WTC11 (cell line): Measurements from ENCODE around the gene MEFV. TPM values are rescaled to one million over a fixed set of nuclear protein-coding genes. Genes with fewer than 3 reads are reported as not detected.

Source experiments
- ATF1 ChIP-seq: sonication (generic); formaldehyde crosslinking; IDR thresholded peaks from 2 replicates; pipeline ENCODE4 v1.8.1; 2023; ENCODE audit warnings: mild to moderate bottlenecking, moderate library complexity, missing genetic modification reagents
- CREM ChIP-seq: sonication (generic); formaldehyde crosslinking; IDR thresholded peaks from 2 replicates; pipeline ENCODE4 v1.8.1; 2022; ENCODE audit warnings: mild to moderate bottlenecking, missing genetic modification reagents, moderate library complexity
- GABPB1 ChIP-seq: sonication (generic); formaldehyde crosslinking; IDR thresholded peaks from 2 replicates; pipeline ENCODE4 v1.8.1; 2023; ENCODE audit warnings: mild to moderate bottlenecking, missing genetic modification reagents
- GRHL2 ChIP-seq: fragments of 250-450 bp; sonication (Bioruptor Pico); IDR thresholded peaks from 2 replicates; pipeline ENCODE4 v1.8.0; 2022; ENCODE audit warnings: mild to moderate bottlenecking, moderate library complexity; ENCODE audit not compliant: insufficient replicate concordance, severe bottlenecking
- GTF2I ChIP-seq: fragments of 250-450 bp; sonication (Bioruptor Pico); conservative IDR thresholded peaks from 2 replicates; pipeline ENCODE4 v1.4.0; 2021; ENCODE audit warnings: mild to moderate bottlenecking
- IRF2 ChIP-seq: sonication (generic); formaldehyde crosslinking; IDR thresholded peaks from 2 replicates; pipeline ENCODE4 v1.8.0; 2022; ENCODE audit warnings: low read depth, missing genetic modification reagents, borderline replicate concordance
- JUN ChIP-seq: sonication (generic); formaldehyde crosslinking; IDR thresholded peaks from 2 replicates; pipeline ENCODE4 v1.8.0; 2023; ENCODE audit warnings: mild to moderate bottlenecking, missing genetic modification reagents
- NFATC4 ChIP-seq: fragments of 250-450 bp; sonication (Bioruptor Pico); IDR thresholded peaks from 2 replicates; pipeline ENCODE4 v1.9.0; 2021; ENCODE audit warnings: mild to moderate bottlenecking
- NFE2L1 ChIP-seq: sonication (generic); formaldehyde crosslinking; IDR thresholded peaks from 2 replicates; pipeline ENCODE4 v1.8.1; 2023; ENCODE audit warnings: missing genetic modification reagents
- NR3C1 ChIP-seq: sonication (generic); formaldehyde crosslinking; conservative IDR thresholded peaks from 2 replicates; pipeline ENCODE4 v1.8.1; 2023; ENCODE audit warnings: low read depth, mild to moderate bottlenecking, missing genetic modification reagents
- RORB ChIP-seq: fragments of 250-450 bp; sonication (Bioruptor Pico); IDR thresholded peaks from 2 replicates; pipeline ENCODE4 v1.9.0; 2021; ENCODE audit warnings: mild to moderate bottlenecking
- ZNF232 ChIP-seq: sonication (generic); formaldehyde crosslinking; IDR thresholded peaks from 2 replicates; pipeline ENCODE4 v1.8.0; 2022; ENCODE audit warnings: mild to moderate bottlenecking, missing genetic modification reagents
- ZNF423 ChIP-seq: fragments of 250-450 bp; sonication (Bioruptor Pico); IDR thresholded peaks from 2 replicates; pipeline ENCODE4 v2.1.2; 2022; ENCODE audit warnings: mild to moderate bottlenecking, moderate library complexity
- total RNA-seq: library from RNA; stranded (reverse); gene quantifications from 3 replicates; pipeline ENCODE4 v1.2.3, GENCODE V29; 2021
- TF ChIP-seq, protein P1 (sequence below): sonication (generic); formaldehyde crosslinking; IDR thresholded peaks from 2 replicates; pipeline ENCODE4 v1.8.1; 2023; ENCODE audit warnings: mild to moderate bottlenecking, moderate library complexity, missing genetic modification reagents
- TF ChIP-seq, protein P2 (sequence below): sonication (generic); formaldehyde crosslinking; IDR thresholded peaks from 2 replicates; pipeline ENCODE4 v1.8.1; 2023; ENCODE audit warnings: mild to moderate bottlenecking, missing genetic modification reagents
- TF ChIP-seq, protein P3 (sequence below): sonication (generic); formaldehyde crosslinking; conservative IDR thresholded peaks from 2 replicates; pipeline ENCODE4 v1.8.1; 2022; ENCODE audit warnings: mild to moderate bottlenecking, missing genetic modification reagents
- TF ChIP-seq, protein P4 (sequence below): sonication (generic); formaldehyde crosslinking; IDR thresholded peaks from 2 replicates; pipeline ENCODE4 v1.8.1; 2022; ENCODE audit warnings: mild to moderate bottlenecking, moderate library complexity, missing genetic modification reagents
- TF ChIP-seq, protein P5 (sequence below): fragments of 250-450 bp; sonication (Bioruptor Pico); IDR thresholded peaks from 2 replicates; pipeline ENCODE4 v2.1.2; 2022; ENCODE audit warnings: mild to moderate bottlenecking, moderate library complexity
- TF ChIP-seq, protein P6 (sequence below): fragments of 250-450 bp; sonication (Bioruptor Pico); conservative IDR thresholded peaks from 2 replicates; pipeline ENCODE4 v1.9.0; 2021; ENCODE audit warnings: mild to moderate bottlenecking
- TF ChIP-seq, protein P7 (sequence below): sonication (generic); formaldehyde crosslinking; IDR thresholded peaks from 2 replicates; pipeline ENCODE4 v1.8.1; 2022; ENCODE audit warnings: mild to moderate bottlenecking, missing genetic modification reagents, moderate library complexity, borderline replicate concordance
- TF ChIP-seq, protein P8 (sequence below): fragments of 250-450 bp; sonication (Bioruptor Pico); IDR thresholded peaks from 2 replicates; pipeline ENCODE4 v1.9.0; 2021; ENCODE audit warnings: moderate library complexity, mild to moderate bottlenecking, inconsistent platforms, borderline replicate concordance
- TF ChIP-seq, protein P9 (sequence below): fragments of 250-450 bp; sonication (Bioruptor Pico); IDR thresholded peaks from 2 replicates; pipeline ENCODE4 v1.9.0; 2021; ENCODE audit warnings: mild to moderate bottlenecking, borderline replicate concordance

The MEFV gene
- total RNA-seq, 1 experiment from 2014 or later, result 0.09 TPM

DNA sequence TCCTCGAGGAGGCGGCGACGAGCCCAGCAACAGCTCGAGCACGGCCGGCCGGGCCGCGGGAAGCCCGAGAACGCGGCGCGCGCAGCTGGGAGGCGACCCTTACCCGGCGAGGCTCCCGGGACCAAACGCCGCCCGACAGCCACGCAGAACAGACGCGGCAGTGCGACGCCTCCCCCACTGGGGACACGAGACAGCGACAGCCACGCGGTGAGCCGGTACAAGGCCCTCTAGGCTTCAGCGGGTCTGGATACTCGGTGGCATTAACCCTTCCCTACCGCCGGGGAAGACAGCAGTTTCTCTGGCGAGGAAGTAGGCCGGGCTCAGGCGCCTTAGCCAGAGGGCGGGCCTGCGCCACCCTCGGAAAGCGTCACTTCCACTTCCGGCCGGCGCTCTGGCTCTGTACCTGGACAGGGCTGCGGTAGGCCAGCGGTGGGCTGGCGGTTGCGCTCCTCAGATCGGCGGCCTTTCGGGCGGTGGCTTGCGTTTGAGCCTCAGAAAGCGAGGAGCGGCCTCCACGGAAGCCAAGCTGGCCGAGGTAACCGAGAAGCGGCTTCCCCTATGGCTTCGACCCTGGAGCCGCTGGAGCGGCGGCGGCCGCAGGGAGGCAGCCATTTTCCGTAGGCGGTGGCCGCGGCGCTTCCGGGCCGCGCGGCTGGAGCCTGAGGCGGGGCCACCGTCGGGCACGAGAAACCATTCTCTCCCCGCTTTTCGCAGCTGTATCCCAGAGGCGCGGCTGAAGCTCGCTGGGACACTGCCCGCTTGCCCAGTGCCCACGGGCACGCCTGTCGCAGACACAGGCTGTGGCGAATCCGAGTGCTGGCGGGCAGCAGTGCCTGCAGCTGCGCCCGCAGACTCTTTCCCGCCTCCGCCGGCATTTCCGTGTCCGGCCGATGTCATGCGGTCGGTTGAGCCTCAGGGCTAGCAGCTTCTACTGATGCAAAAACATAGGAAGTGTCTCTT is 49.0 kb upstream of the MEFV start, which contains the start of the genes TIGD7 and ZNF75A (continued):
- TF ChIP-seq, protein P1, sequence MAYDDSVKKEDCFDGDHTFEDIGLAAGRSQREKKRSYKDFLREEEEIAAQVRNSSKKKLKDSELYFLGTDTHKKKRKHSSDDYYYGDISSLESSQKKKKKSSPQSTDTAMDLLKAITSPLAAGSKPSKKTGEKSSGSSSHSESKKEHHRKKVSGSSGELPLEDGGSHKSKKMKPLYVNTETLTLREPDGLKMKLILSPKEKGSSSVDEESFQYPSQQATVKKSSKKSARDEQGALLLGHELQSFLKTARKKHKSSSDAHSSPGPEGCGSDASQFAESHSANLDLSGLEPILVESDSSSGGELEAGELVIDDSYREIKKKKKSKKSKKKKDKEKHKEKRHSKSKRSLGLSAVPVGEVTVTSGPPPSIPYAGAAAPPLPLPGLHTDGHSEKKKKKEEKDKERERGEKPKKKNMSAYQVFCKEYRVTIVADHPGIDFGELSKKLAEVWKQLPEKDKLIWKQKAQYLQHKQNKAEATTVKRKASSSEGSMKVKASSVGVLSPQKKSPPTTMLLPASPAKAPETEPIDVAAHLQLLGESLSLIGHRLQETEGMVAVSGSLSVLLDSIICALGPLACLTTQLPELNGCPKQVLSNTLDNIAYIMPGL (CRISPR knock-in tag), result peak; percentile 68
- TF ChIP-seq, protein P2, sequence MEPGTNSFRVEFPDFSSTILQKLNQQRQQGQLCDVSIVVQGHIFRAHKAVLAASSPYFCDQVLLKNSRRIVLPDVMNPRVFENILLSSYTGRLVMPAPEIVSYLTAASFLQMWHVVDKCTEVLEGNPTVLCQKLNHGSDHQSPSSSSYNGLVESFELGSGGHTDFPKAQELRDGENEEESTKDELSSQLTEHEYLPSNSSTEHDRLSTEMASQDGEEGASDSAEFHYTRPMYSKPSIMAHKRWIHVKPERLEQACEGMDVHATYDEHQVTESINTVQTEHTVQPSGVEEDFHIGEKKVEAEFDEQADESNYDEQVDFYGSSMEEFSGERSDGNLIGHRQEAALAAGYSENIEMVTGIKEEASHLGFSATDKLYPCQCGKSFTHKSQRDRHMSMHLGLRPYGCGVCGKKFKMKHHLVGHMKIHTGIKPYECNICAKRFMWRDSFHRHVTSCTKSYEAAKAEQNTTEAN, result peak; percentile 94
- TF ChIP-seq ZNF232 (CRISPR knock-in tag) (peak; percentile 81), GRHL2 (CRISPR knock-in tag) (no peak), IRF2 (CRISPR knock-in tag) (peak; percentile 90; the same call in 1 of the 2 replicates), ZNF423 (CRISPR knock-in tag) (no peak), NR3C1 (CRISPR knock-in tag) (no peak), NFE2L1 (CRISPR knock-in tag) (peak; percentile 75; the same call in 1 of the 2 replicates), ATF1 (CRISPR knock-in tag) (peak; percentile 75; the same call in 1 of the 2 replicates), GTF2I (CRISPR knock-in tag) (no peak), CREM (peak; percentile 83), RORB (CRISPR knock-in tag) (no peak), JUN (CRISPR knock-in tag) (peak; percentile 98), NFATC4 (CRISPR knock-in tag) (no peak), GABPB1 (peak; percentile 52)
- TF ChIP-seq, protein P3, sequence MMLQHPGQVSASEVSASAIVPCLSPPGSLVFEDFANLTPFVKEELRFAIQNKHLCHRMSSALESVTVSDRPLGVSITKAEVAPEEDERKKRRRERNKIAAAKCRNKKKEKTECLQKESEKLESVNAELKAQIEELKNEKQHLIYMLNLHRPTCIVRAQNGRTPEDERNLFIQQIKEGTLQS (CRISPR knock-in tag), result peak; percentile 49
- TF ChIP-seq, protein P4, sequence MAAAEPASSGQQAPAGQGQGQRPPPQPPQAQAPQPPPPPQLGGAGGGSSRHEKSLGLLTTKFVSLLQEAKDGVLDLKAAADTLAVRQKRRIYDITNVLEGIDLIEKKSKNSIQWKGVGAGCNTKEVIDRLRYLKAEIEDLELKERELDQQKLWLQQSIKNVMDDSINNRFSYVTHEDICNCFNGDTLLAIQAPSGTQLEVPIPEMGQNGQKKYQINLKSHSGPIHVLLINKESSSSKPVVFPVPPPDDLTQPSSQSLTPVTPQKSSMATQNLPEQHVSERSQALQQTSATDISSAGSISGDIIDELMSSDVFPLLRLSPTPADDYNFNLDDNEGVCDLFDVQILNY (CRISPR knock-in tag), result peak; percentile 65
- TF ChIP-seq, protein P5, sequence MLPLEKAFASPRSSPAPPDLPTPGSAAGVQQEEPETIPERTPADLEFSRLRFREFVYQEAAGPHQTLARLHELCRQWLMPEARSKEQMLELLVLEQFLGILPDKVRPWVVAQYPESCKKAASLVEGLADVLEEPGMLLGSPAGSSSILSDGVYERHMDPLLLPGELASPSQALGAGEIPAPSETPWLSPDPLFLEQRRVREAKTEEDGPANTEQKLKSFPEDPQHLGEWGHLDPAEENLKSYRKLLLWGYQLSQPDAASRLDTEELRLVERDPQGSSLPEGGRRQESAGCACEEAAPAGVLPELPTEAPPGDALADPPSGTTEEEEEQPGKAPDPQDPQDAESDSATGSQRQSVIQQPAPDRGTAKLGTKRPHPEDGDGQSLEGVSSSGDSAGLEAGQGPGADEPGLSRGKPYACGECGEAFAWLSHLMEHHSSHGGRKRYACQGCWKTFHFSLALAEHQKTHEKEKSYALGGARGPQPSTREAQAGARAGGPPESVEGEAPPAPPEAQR, result no peak
- TF ChIP-seq, protein P6, sequence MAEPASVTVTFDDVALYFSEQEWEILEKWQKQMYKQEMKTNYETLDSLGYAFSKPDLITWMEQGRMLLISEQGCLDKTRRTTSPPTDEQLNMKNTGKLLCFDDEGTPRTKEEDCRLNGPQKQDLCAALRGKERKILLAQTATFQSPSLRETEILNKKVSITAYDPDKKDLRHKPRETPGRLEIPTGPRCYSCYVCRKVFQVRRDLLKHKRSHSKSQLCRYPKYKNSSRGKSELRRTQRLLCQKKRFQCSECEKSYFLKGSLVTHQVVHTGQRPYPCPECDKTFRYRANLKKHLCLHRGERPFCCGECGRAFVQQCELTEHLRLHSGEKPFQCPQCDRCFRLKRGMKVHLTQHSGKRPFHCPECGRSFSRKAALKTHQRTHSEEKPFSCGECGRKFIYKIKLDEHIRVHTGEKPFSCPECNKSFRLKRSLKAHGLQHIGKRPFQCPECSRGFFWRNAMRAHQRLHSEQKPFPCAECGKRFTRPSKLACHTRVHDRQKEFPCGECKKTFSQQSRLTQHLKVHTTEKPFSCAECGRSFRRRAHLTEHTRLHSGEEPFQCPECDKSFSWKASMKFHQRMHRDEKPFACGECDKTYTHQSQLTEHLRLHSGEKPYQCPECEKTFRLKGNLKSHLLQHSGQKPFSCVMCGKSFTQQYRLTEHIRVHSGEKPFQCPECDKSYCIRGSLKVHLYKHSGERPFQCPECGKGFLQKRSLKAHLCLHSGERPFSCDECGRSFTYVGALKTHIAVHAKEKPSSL (CRISPR knock-in tag), result no peak
- TF ChIP-seq, protein P7, sequence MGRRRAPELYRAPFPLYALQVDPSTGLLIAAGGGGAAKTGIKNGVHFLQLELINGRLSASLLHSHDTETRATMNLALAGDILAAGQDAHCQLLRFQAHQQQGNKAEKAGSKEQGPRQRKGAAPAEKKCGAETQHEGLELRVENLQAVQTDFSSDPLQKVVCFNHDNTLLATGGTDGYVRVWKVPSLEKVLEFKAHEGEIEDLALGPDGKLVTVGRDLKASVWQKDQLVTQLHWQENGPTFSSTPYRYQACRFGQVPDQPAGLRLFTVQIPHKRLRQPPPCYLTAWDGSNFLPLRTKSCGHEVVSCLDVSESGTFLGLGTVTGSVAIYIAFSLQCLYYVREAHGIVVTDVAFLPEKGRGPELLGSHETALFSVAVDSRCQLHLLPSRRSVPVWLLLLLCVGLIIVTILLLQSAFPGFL, result peak; percentile 90; the same call in 1 of the 2 replicates
- TF ChIP-seq, protein P8, sequence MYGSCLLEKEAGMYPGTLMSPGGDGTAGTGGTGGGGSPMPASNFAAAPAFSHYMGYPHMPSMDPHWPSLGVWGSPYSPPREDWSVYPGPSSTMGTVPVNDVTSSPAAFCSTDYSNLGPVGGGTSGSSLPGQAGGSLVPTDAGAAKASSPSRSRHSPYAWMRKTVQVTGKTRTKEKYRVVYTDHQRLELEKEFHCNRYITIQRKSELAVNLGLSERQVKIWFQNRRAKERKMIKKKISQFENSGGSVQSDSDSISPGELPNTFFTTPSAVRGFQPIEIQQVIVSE, result no peak
- TF ChIP-seq, protein P9, sequence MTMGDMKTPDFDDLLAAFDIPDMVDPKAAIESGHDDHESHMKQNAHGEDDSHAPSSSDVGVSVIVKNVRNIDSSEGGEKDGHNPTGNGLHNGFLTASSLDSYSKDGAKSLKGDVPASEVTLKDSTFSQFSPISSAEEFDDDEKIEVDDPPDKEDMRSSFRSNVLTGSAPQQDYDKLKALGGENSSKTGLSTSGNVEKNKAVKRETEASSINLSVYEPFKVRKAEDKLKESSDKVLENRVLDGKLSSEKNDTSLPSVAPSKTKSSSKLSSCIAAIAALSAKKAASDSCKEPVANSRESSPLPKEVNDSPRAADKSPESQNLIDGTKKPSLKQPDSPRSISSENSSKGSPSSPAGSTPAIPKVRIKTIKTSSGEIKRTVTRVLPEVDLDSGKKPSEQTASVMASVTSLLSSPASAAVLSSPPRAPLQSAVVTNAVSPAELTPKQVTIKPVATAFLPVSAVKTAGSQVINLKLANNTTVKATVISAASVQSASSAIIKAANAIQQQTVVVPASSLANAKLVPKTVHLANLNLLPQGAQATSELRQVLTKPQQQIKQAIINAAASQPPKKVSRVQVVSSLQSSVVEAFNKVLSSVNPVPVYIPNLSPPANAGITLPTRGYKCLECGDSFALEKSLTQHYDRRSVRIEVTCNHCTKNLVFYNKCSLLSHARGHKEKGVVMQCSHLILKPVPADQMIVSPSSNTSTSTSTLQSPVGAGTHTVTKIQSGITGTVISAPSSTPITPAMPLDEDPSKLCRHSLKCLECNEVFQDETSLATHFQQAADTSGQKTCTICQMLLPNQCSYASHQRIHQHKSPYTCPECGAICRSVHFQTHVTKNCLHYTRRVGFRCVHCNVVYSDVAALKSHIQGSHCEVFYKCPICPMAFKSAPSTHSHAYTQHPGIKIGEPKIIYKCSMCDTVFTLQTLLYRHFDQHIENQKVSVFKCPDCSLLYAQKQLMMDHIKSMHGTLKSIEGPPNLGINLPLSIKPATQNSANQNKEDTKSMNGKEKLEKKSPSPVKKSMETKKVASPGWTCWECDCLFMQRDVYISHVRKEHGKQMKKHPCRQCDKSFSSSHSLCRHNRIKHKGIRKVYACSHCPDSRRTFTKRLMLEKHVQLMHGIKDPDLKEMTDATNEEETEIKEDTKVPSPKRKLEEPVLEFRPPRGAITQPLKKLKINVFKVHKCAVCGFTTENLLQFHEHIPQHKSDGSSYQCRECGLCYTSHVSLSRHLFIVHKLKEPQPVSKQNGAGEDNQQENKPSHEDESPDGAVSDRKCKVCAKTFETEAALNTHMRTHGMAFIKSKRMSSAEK (CRISPR knock-in tag), result no peak
